Activated CD4-positive, alpha-beta memory T cell treated with anti-CD3 and anti-CD28 coated beads, Interleukin-2, amount 10 ng/mL, durations not matched to agents 7 days and 5 days (primary cell): ENCODE results near the gene LHX1. TPM values are rescaled to one million over a fixed set of nuclear protein-coding genes. Genes with fewer than 3 reads are reported as not detected.

ENCODE experiments used
- total RNA-seq, 2 experiments: library from RNA; stranded (reverse); gene quantifications; one replicate each; pipeline ENCODE4 v1.2.3, GENCODE V29; 2021

Gene LHX1
- total RNA-seq, 2 experiments from 2014 or later = 0.18 TPM

Other genes with a start within 250 kb of the LHX1 start
- gene AATF, start 11.5 kb downstream of the LHX1 start, total RNA-seq = 10 to 100 TPM; 76.7 to 78.8 TPM